Panc1 (cell line): ENCODE measurements around the gene DBR1. TPM values are rescaled to one million over a fixed set of nuclear protein-coding genes. Genes with fewer than 3 reads are reported as not detected.

Experiments used
- ATAC-seq: fragments of 200-7000 bp; cut with Tn5 transposase; 2 replicates; pipeline ENCODE4 v1.9.1; 2020; ENCODE audit warnings: mild to moderate bottlenecking, moderate library complexity
- BruUV-seq: library from RNA; stranded (reverse); fragments of 400-500 nt; replicated peaks from 2 replicates; lab custom pipeline; 2021; lab: Mats Ljungman, UMichigan
- CTCF ChIA-PET: fragments of 300-600 bp; sonication (Branson Sonifier 250); formaldehyde crosslinking; loops from one replicate; lab custom pipeline; 2022; ENCODE audit warnings: antibody characterized with exemption; lab: Charles Lee
- POLR2A ChIA-PET: fragments of 300-600 bp; sonication (Branson Sonifier 250); formaldehyde crosslinking; loops from one replicate; lab custom pipeline; 2022; ENCODE audit warnings: antibody characterized with exemption; lab: Charles Lee
- DNase-seq: peaks from one replicate; pipeline ENCODE4 v3.0.0-alpha.2; 2010; ENCODE audit warnings: low read depth, low spot score
- H3K27ac ChIP-seq: 2 replicates; pipeline ENCODE4 v1.5.1; 2011; ENCODE audit warnings: mild to moderate bottlenecking, low read length, inconsistent platforms
- H3K27me3 ChIP-seq: fragments of 200-500 bp; sonication (Bioruptor generic); 2 replicates; pipeline ENCODE4 v1.6.0; 2014; ENCODE audit warnings: low read length, inconsistent platforms; ENCODE audit not compliant: control insufficient read depth, insufficient read depth
- H3K36me3 ChIP-seq: fragments of 200-500 bp; sonication (Bioruptor generic); 2 replicates; pipeline ENCODE4 v1.5.1; 2014; ENCODE audit warnings: inconsistent platforms, mild to moderate bottlenecking, low read length, moderate library complexity; ENCODE audit not compliant: control insufficient read depth, insufficient read depth
- H3K4me1 ChIP-seq: 2 replicates; pipeline ENCODE4 v1.5.1; 2011; ENCODE audit warnings: inconsistent platforms, mild to moderate bottlenecking, low read length, moderate library complexity; ENCODE audit not compliant: control insufficient read depth, insufficient read depth
- H3K4me3 ChIP-seq, 2 experiments: 2 replicates each; pipeline ENCODE4 v1.5.1; 2011 to 2012; ENCODE audit warnings: low read depth in 2 of 2, low read length in 2 of 2, mild to moderate bottlenecking in 2 of 2, inconsistent platforms in 1 of 2, moderate library complexity in 1 of 2
- H3K9me3 ChIP-seq: fragments of 200-500 bp; sonication (Bioruptor generic); 2 replicates; pipeline ENCODE4 v1.5.1; 2014; ENCODE audit warnings: low read depth, mild to moderate bottlenecking, inconsistent platforms, low read length, moderate library complexity; ENCODE audit not compliant: control insufficient read depth, insufficient read depth
- CTCF ChIP-seq: fragments of 450-650 bp; IDR thresholded peaks from 2 replicates; pipeline ENCODE4 v1.5.1; 2017; ENCODE audit warnings: mild to moderate bottlenecking
- POLR2AphosphoS5 ChIP-seq: IDR thresholded peaks from 2 replicates; pipeline ENCODE4 v1.6.1; 2012; ENCODE audit warnings: mild to moderate bottlenecking, low read depth, low read length, moderate library complexity
- REST ChIP-seq, 2 experiments: IDR thresholded peaks; 2 replicates each; pipeline ENCODE4 v1.6.1; 2011 to 2012; ENCODE audit warnings: low read depth in 2 of 2, control low read depth in 1 of 2, low read length in 1 of 2, mild to moderate bottlenecking in 1 of 2, moderate library complexity in 1 of 2; ENCODE audit not compliant: insufficient read depth in 1 of 2
- SIN3A ChIP-seq: IDR thresholded peaks from 2 replicates; pipeline ENCODE4 v1.6.1; 2012; ENCODE audit warnings: low read depth, mild to moderate bottlenecking, low read length, moderate library complexity, borderline replicate concordance; ENCODE audit not compliant: insufficient read depth
- TCF7L2 ChIP-seq: IDR thresholded peaks from 2 replicates; pipeline ENCODE4 v1.6.1; 2011; ENCODE audit warnings: mild to moderate bottlenecking, low read depth, low read length, inconsistent platforms
- in situ Hi-C: cut with HindIII; loops from 2 replicates; pipeline ENCODE4 v1.10.0; 2016; ENCODE audit warnings: low sequenced_read_pairs, low pct_unique_long_range_greater_than_20kb
- intact Hi-C: fragments of 100-400 bp; cut with micrococcal nuclease; formaldehyde crosslinking; loops from one replicate; pipeline ENCODE4 v1.10.0; 2022; ENCODE audit not compliant: unreplicated experiment
- total RNA-seq: library from RNA; stranded (reverse); gene quantifications from one replicate; pipeline ENCODE4 v1.2.1, GENCODE V29; 2021; ENCODE audit not compliant: unreplicated experiment

The DBR1 gene
- total RNA-seq, 1 experiment from 2014 or later: 21.8 TPM

DNA sequence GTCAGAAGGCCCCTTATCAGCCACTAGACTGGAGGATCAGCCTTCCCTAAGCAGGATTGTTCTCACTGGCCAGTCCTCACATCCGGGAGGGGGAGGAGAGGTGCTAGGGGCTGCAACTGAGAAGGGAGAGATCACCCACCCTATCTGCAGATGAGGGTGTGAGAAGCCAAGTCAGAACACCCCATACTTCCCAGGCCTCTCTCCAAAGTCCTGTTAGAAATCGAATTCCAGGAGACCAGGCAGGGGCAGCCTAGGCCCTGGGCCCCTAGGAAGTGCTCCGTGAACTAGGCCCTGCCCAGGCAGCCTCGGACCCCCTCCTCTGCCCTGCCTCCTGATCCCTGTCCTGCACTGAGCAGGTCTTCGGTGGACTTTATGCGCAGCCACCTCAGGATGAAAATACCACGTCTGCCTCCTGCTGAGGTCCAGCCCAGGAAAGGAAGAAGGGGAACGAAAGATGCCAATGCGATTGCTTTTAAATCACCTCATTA lies 60.2 kb downstream of the DBR1 start:
- Histone ChIP-seq H3K4me3 (peak overlapping the region; percentile 72 to 75), H3K27ac (peak overlapping the region; percentile 89), H3K27me3 (no peaks in the 10 kb centered on the region), H3K4me1 (peaks cover 9% of the 10 kb centered on the region), H3K9me3 (no peaks in the 10 kb centered on the region), H3K36me3 (no peaks in the 10 kb centered on the region; the same call in 1 of the 2 replicates)
- CTCF ChIA-PET: no interaction called here
- no TSS peak for BruUV-seq
- POLR2A ChIA-PET: no interaction called here
- no peak for TF ChIP-seq CTCF
- TF ChIP-seq POLR2AphosphoS5: no peak
- no peak for TF ChIP-seq SIN3A
- no peak for TF ChIP-seq TCF7L2
- no peak for TF ChIP-seq REST (IDR thresholded peaks at IDR 0.05; ENCODE audit: insufficient read depth in 1 of 2, low read depth in 2 of 2, low read length in 1 of 2)
- DNase-seq (no peak), ATAC-seq (peak; percentile 11)
- intact Hi-C loops: no loop called here
- in situ Hi-C loops: no loop called here

DNA sequence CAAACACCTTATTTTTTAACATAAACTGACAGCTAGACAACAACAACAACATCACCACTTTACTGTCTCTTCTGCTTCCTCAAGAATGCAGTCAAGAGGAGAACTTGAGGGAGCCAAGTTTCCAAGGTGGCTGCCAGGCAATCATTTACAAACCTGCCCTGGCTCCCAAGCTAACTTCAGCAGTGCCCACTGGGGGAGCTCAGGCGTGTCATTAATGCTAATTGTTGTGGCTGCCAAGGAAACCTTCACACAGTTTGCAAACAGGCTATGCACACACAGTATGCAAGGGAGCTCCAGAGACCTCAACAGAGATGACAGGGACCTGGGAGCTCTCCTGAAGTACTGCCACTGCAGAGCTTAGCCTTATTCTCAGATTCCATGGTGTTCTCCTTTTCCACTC lies 61.4 kb downstream of the DBR1 start:
- ChIA-PET CTCF (no interaction called here), POLR2A (no interaction called here)
- DNase-seq (no peak), ATAC-seq (no peak)
- H3K9me3 ChIP-seq: no peaks in the 10 kb centered on the region
- in situ Hi-C loops: no loop called here
- BruUV-seq: TSS peak; percentile 32
- no peaks in the 10 kb centered on the region; the same call in 1 of the 2 replicates for H3K36me3 ChIP-seq
- intact Hi-C loops: no loop called here
- no peak overlapping the region for H3K27ac ChIP-seq
- TF ChIP-seq REST (IDR thresholded peaks at IDR 0.05; ENCODE audit: insufficient read depth in 1 of 2, low read depth in 2 of 2, low read length in 1 of 2) (no peak), CTCF (no peak), SIN3A (no peak), TCF7L2 (no peak), POLR2AphosphoS5 (no peak)
- no peak overlapping the region for H3K4me3 ChIP-seq
- no peaks in the 10 kb centered on the region for H3K27me3 ChIP-seq
- H3K4me1 ChIP-seq: peaks cover 9% of the 10 kb centered on the region
